Activated naive CD4-positive, alpha-beta T cell treated with anti-CD3 and anti-CD28 coated beads for 36 hours (primary cell): ENCODE data around the gene GSX2. TPM values are rescaled to one million over a fixed set of nuclear protein-coding genes. Genes with fewer than 3 reads are reported as not detected.
"Not testable (repeated sequence)": the region's sequence is repeated elsewhere in the genome, so short reads cannot be mapped to it uniquely, and the experiment has no call there.

Source experiments
- CTCF ChIA-PET: fragments of 350-600 bp; sonication (Branson Sonifier 250); formaldehyde crosslinking; loops from one replicate; lab custom pipeline; 2021; ENCODE audit warnings: antibody characterized with exemption; lab: Charles Lee
- DNase-seq: peaks from one replicate; pipeline ENCODE4 v3.0.0-alpha.2; 2020
- H3K27ac Mint-ChIP-seq: one replicate; pipeline ENCODE4 v1.8.0; 2021; ENCODE audit warnings: mild to moderate bottlenecking, mixed read lengths
- H3K27me3 Mint-ChIP-seq: one replicate; pipeline ENCODE4 v1.8.0; 2021; ENCODE audit warnings: low read depth, mixed read lengths
- H3K36me3 Mint-ChIP-seq: one replicate; pipeline ENCODE4 v1.8.0; 2021; ENCODE audit warnings: low read depth, mixed read lengths
- H3K4me1 Mint-ChIP-seq: one replicate; pipeline ENCODE4 v1.8.0; 2021; ENCODE audit warnings: low read depth, mixed read lengths
- H3K4me3 Mint-ChIP-seq: one replicate; pipeline ENCODE4 v1.8.0; 2021; ENCODE audit warnings: mild to moderate bottlenecking, moderate library complexity, mixed read lengths
- H3K9me3 Mint-ChIP-seq: one replicate; pipeline ENCODE4 v1.8.0; 2021; ENCODE audit warnings: mixed read lengths
- intact Hi-C: fragments of 100-400 bp; cut with micrococcal nuclease; formaldehyde crosslinking; loops from one replicate; pipeline ENCODE4 v1.15.1; 2023
- total RNA-seq, 2 experiments: library from RNA; stranded (reverse); gene quantifications; one replicate each; pipeline ENCODE4 v1.2.3, GENCODE V29; 2021

GSX2 gene
- total RNA-seq = not detected

DNA sequence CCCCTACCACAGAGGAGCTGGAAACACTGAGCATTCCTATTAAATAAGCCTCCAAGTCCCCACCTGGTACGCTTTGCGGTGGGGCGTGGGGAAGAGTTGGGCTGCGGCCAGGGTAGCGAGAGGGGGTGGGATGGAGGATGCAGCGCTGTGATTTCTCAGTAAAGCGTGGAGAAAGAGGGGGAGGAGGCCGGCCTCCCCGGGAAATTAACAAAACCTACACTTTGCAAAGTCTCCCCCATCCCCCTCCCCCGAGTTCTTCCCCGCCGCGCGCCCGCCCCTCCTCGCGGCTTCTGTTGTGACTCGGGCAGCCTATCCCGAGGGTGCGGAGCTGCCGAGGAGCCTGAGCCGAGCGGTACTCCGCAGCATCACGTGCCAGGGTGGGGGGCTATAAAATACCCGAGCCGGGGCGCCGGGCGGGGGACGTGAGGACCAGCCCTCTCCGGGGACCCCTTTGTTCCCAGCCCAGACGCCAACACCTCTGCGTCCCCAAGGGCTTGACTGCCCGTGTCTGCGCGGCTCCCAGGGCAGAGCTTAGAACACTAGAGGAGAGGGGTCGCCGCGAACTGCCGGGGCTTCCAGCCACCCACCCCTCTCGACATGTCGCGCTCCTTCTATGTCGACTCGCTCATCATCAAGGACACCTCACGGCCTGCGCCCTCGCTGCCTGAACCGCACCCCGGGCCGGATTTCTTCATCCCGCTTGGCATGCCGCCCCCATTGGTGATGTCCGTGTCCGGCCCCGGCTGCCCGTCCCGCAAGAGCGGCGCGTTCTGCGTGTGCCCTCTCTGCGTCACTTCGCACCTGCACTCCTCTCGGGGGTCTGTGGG is at the start of gene GSX2:
Gene GSX2 (plus strand): TSS at position 416 of the 827 bp plus-strand sequence. CDS start 182 bp downstream, at position 598.
- Mint-ChIP-seq H3K36me3 (no peaks in the 10 kb centered on the region), H3K27ac (no peak within 1 kb of the TSS), H3K27me3 (peaks cover 85% of the 10 kb centered on the region), H3K9me3 (no peaks in the 10 kb centered on the region), H3K4me3 (peak within 1 kb of the TSS; percentile 58), H3K4me1 (peaks cover 50% of the 10 kb centered on the region)
- CTCF ChIA-PET = no interaction called here
- peak; percentile 23 for DNase-seq
- intact Hi-C loops = loop anchor here (1.0 to 5.0 kb wide), 3 partner anchors 8 to 193 kb away; partner anchors contain the start of gene PDGFRA

DNA sequence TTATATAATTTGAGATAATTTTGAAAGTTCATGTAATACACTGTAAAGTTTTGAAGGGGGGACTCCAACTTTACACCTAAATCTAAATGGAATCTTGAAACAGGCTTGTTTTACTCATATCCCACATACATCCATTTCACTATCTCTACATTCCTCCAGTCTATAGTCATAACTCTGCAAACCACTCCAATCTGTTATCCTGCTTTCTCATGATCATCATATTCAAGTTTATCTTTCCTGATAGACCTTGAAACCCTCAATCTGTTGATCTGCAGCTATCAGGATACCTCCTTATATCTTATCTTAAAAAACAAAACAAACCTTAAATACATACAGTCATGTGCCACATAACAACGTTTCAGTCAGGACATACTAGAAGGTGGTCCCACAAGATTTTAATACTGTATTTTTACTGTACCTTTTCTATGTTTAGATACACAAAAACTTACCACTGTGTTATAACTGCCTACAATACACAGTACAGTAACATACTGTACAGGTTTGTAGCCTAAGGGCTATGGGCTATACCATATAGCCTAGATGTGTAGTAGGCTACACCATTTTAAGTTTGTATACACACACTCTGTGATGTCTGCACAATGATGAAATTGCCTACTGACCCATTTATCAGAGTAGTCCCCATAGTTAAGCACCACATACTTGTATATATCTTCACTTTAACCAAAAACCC is 49.6 kb upstream of the GSX2 start:
- Mint-ChIP-seq H3K27me3 (no peaks in the 10 kb centered on the region), H3K9me3 (peaks cover 2% of the 10 kb centered on the region), H3K27ac (no peak overlapping the region), H3K36me3 (peaks cover 22% of the 10 kb centered on the region), H3K4me3 (no peak overlapping the region), H3K4me1 (peaks cover 29% of the 10 kb centered on the region)
- intact Hi-C loops = loop anchor here (1.0 kb wide), 1 partner anchor 13 kb away; no protein-coding TSS in a partner anchor
- CTCF ChIA-PET = no interaction called here
- no peak for DNase-seq

DNA sequence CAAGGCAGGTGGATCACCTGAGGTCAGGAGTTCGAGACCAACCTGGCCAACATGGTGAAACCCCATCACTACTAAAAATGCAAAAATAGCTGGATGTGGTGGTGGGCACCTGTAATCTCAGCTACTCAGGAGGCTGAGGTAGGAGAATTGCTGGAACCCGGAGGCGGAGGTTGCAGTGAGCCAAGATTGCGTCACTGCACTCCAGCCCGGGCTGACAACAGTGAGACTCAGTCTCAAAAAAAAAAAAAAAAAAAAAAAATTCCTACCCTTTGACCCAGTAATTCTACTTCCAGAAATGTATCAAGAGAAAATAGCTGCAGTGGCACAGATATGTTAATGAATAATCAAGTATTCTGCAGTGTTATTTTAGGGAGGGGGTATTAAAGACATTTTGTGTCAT is 46.6 kb upstream of the GSX2 start:
- intact Hi-C loops, H3K36me3 Mint-ChIP-seq, H3K9me3 Mint-ChIP-seq, H3K27me3 Mint-ChIP-seq, H3K4me3 Mint-ChIP-seq, DNase-seq, CTCF ChIA-PET, H3K27ac Mint-ChIP-seq: not testable (repeated sequence)
- H3K4me1 Mint-ChIP-seq = peaks cover 55% of the 10 kb centered on the region

DNA sequence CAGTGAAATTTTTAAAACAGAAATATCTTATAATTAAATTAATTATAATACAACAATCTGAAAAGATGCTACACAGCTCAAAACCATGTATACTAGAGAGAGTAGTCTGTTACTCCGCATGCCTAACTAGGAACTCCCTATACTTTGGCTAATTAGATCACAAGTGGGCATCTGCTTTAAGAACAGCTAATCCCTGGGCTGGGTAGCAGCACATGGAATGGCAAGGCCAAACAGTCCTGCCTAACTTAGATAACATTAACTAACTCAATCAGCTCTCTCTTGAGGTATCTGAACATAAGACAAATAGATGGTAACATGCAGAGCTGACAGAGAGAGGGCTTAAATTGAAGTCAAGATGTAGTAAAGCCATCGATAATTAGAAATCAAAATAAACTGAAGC is 45.5 kb upstream of the GSX2 start:
- no peak overlapping the region for H3K4me3 Mint-ChIP-seq
- CTCF ChIA-PET = interaction anchor here (1.0 kb wide), 1 partner anchor 9 kb away, joined by 3 read pairs; no protein-coding TSS in a partner anchor

DNA sequence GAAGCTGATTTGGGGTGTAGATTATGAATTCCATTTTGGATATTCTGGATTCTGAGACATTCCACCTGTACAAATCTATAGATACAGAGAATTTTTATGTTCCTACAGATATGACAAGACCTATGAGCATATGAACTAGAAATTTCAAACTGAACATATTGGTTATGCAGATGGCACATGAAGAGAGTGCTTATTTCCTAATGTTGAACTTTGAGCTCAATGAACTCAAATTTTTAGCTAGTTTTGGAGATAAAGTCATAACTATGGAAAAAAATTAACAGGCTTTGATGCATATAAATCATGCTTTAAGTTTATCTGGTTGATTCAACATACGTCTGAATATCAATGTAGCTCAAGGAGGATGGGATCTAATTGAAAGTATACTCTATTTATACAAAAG is 44.5 kb upstream of the GSX2 start:
- Mint-ChIP-seq H3K4me1 (peaks cover 58% of the 10 kb centered on the region), H3K27me3 (no peaks in the 10 kb centered on the region), H3K9me3 (no peaks in the 10 kb centered on the region), H3K27ac (no peak overlapping the region), H3K4me3 (no peak overlapping the region), H3K36me3 (peaks cover 3% of the 10 kb centered on the region)
- no peak for DNase-seq
- intact Hi-C loops = no loop called here
- CTCF ChIA-PET = interaction anchor here (1.3 to 1.5 kb wide), 2 partner anchors 17 to 20 kb away, joined by 3 to 4 read pairs; no protein-coding TSS in a partner anchor

More for the DNA sequence above, 45.5 kb upstream of the GSX2 start:
- H3K4me1 Mint-ChIP-seq = peaks cover 55% of the 10 kb centered on the region
- DNase-seq = no peak
- H3K27ac Mint-ChIP-seq = no peak overlapping the region
- no peaks in the 10 kb centered on the region for H3K9me3 Mint-ChIP-seq
- H3K36me3 Mint-ChIP-seq = peaks cover 4% of the 10 kb centered on the region
- no peaks in the 10 kb centered on the region for H3K27me3 Mint-ChIP-seq
- intact Hi-C loops = no loop called here

DNA sequence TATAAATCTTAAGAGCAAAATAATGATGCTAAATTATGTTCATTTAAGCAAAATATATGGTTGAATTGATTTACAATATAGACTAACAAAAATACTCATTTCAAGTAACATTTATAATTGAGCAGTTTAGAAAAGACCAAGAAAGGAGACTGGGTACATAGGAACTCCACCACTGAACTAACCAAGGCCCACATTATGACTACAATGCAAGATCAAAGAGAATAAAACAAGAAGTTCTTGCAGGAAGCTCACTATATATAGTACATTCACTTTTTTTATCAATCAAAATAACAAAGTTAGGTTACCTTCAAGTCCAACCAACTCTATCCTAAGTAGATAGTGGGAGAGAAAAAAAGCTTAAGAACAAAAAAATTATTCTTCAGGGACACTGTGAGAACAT is 43.6 kb upstream of the GSX2 start:
- Mint-ChIP-seq H3K4me1 (peaks cover 59% of the 10 kb centered on the region), H3K27ac (no peak overlapping the region), H3K9me3 (no peaks in the 10 kb centered on the region), H3K4me3 (no peak overlapping the region), H3K36me3 (peaks cover 3% of the 10 kb centered on the region), H3K27me3 (no peaks in the 10 kb centered on the region)
- no peak for DNase-seq
- intact Hi-C loops = loop anchor here (1.0 kb wide), 1 partner anchor 8 kb away; the partner anchor contains the start of gene CHIC2
- CTCF ChIA-PET = interaction anchor here (1.2 to 1.8 kb wide), 4 partner anchors 10 to 177 kb away, joined by 3 to 5 read pairs (median 4); no protein-coding TSS in a partner anchor

DNA sequence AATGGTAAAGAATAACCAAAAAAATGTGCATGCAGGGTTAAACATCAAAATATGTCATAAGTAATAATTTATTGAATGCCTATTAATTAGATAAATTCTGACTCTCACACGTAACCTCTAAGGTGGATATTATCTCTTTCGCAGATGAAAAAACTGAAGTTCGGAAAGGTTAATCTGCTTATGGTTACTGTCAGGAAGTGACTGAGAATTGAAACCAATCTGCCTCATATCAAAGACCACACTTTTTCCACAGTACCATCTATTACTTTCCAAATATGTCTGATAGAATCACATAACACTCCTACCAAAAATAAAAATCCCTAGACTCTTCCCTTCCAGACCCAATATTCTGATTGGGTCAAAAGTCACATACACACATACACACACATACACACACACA is 41.8 kb upstream of the GSX2 start:
- CTCF ChIA-PET = interaction anchor here (0.7 to 1.1 kb wide), 2 partner anchors 63 to 164 kb away, joined by 3 to 5 read pairs; no protein-coding TSS in a partner anchor
- no peaks in the 10 kb centered on the region for H3K9me3 Mint-ChIP-seq
- peaks cover 70% of the 10 kb centered on the region for H3K4me1 Mint-ChIP-seq
- H3K4me3 Mint-ChIP-seq = peak overlapping the region; percentile 49
- no peak for DNase-seq
- peaks cover 3% of the 10 kb centered on the region for H3K36me3 Mint-ChIP-seq
- peak overlapping the region; percentile 55 for H3K27ac Mint-ChIP-seq
- no peaks in the 10 kb centered on the region for H3K27me3 Mint-ChIP-seq
- intact Hi-C loops = no loop called here

DNA sequence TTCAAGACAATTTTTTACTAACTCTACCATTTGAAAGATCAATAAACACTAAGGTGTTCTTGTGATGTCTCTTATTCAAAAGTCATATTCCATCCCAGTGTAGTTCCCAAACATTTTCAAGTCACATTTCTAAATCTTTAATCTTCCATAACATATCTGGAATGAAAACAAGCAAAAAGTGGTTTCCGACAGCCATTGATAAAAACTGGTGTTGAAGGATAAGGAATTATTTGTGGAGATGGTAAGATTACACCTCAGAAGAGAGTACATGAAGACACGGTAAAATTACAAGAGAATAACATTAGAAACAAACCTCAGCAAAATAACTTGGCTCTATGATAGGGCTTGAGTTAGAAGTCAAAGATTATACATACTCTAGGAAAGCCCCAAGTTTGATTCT is 39.8 kb upstream of the GSX2 start:
- Mint-ChIP-seq H3K27ac (no peak overlapping the region), H3K4me3 (peak overlapping the region; percentile 3)
- CTCF ChIA-PET = interaction anchor here (0.6 to 0.7 kb wide), 2 partner anchors 21 to 38 kb away, joined by 3 to 5 read pairs; no protein-coding TSS in a partner anchor

DNA sequence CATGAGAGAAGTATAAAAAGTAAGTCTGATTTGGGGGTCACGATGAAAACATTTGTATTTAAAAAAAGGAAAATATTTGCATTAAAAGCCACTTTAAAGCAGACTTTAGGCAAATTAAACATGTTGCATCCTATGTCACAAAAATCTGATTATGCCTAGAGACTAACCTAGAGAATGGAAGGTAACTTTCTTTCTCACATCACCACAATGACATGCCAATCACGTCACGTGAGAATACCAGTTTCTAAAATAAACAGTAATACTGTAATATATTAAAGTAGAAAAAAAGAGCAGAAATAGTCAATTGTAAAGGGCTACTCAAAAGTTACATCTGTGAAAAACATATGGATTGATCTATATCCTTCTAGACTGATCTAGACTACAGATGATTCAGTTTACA is 38.9 kb upstream of the GSX2 start:
- intact Hi-C loops = loop anchor here (5.0 kb wide), 4 partner anchors 156 to 1339 kb away; no protein-coding TSS in a partner anchor
- Mint-ChIP-seq H3K4me1 (peaks cover 67% of the 10 kb centered on the region), H3K36me3 (no peaks in the 10 kb centered on the region), H3K9me3 (no peaks in the 10 kb centered on the region), H3K27ac (no peak overlapping the region), H3K27me3 (no peaks in the 10 kb centered on the region), H3K4me3 (no peak overlapping the region)
- CTCF ChIA-PET = no interaction called here
- no peak for DNase-seq

More for the DNA sequence above, 39.8 kb upstream of the GSX2 start:
- Mint-ChIP-seq H3K9me3 (no peaks in the 10 kb centered on the region), H3K4me1 (peaks cover 65% of the 10 kb centered on the region), H3K36me3 (peaks cover 3% of the 10 kb centered on the region), H3K27me3 (no peaks in the 10 kb centered on the region)
- intact Hi-C loops = loop anchor here (5.0 kb wide), 4 partner anchors 157 to 1338 kb away; no protein-coding TSS in a partner anchor
- DNase-seq = no peak

DNA sequence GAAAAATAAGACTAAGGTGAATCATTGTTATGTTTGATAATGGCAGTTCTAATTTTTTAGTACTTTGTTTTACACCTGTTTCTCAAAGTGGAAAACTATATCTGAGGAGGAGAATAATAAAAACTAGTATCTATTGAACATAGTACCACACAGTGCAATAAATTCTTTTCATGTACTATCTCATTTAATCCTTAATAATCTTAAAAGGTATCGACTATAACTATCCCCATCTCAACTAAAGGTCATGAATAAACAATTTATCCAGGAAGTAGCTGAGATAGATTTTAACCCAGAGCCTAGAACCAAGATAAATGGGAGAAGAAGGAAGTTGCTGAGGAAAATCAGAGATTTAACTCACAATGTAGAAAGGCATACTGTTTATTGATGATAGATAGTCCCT is 38.1 kb upstream of the GSX2 start:
- no peaks in the 10 kb centered on the region for H3K27me3 Mint-ChIP-seq
- no peaks in the 10 kb centered on the region for H3K9me3 Mint-ChIP-seq
- no peak for DNase-seq
- peak overlapping the region; percentile 40 for H3K4me3 Mint-ChIP-seq
- H3K36me3 Mint-ChIP-seq = no peaks in the 10 kb centered on the region
- no peak overlapping the region for H3K27ac Mint-ChIP-seq
- intact Hi-C loops = loop anchor here (2.0 to 5.0 kb wide), 6 partner anchors 131 to 1340 kb away; no protein-coding TSS in a partner anchor
- peaks cover 61% of the 10 kb centered on the region for H3K4me1 Mint-ChIP-seq
- CTCF ChIA-PET = interaction anchor here (1.1 to 1.4 kb wide), 4 partner anchors 21 to 172 kb away, joined by 3 to 4 read pairs (median 3); no protein-coding TSS in a partner anchor

DNA sequence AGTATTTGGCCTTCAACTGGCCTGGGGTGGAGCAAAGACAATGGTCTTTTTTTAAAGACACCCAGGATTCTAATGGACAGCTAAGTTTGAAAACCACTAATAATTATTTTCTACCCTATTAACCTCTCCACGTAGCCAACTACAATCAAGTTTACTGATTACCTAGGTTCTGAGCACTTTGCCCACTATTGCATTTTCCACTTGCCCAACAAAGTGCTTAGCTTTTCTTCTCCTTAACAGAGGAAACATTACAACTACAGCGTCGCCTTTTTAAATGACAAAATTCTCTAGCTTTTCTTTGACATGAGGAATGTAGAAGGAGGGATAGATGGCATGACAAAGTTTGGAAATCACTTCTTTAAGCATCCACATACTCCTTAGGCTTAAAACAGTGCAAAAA is 37.6 kb upstream of the GSX2 start:
- no peaks in the 10 kb centered on the region for H3K27me3 Mint-ChIP-seq
- no peaks in the 10 kb centered on the region for H3K36me3 Mint-ChIP-seq
- peak overlapping the region; percentile 84 for H3K4me3 Mint-ChIP-seq
- no peaks in the 10 kb centered on the region for H3K9me3 Mint-ChIP-seq
- H3K4me1 Mint-ChIP-seq = peaks cover 55% of the 10 kb centered on the region
- H3K27ac Mint-ChIP-seq = peak overlapping the region; percentile 24
- CTCF ChIA-PET = interaction anchor here (1.1 to 1.4 kb wide), 5 partner anchors 21 to 172 kb away, joined by 3 to 4 read pairs (median 3); no protein-coding TSS in a partner anchor
- DNase-seq = no peak
- intact Hi-C loops = loop anchor here (2.0 to 5.0 kb wide), 6 partner anchors 132 to 1340 kb away; no protein-coding TSS in a partner anchor
